COLO829 (cell line): ENCODE measurements around the gene RASAL3.
"Not testable (repeated sequence)": the region's sequence is repeated elsewhere in the genome, so short reads cannot be mapped to it uniquely, and the experiment has no call there.

Source experiments
- DNase-seq: peaks from one replicate; pipeline ENCODE4 v3.0.0; 2012; ENCODE audit warnings: low spot score

RASAL3 gene

GRCh38 chr19:15464394-15465385, at the start of gene RASAL3:
Gene RASAL3 (minus strand): TSS chr19:15464544. CDS start chr19:15464358, 186 bp downstream.
- no peak for DNase-seq

GRCh38 chr19:15511671-15512424, 47.5 kb upstream of the RASAL3 start:
- no peak for DNase-seq

- no peak for DNase-seq
Observed at GRCh38 chr19:15508035-15508710, 43.8 kb upstream of the RASAL3 start, which contains the start of gene CYP4F22. Gene CYP4F22 (plus strand): TSS chr19:15508525. CDS start chr19:15525337, 16,812 bp downstream.

GRCh38 chr19:15507068-15508034, 43.0 kb upstream of the RASAL3 start:
- DNase-seq, result no peak

- DNase-seq, result no peak
Observed at GRCh38 chr19:15506074-15506571, 41.8 kb upstream of the RASAL3 start.

- no peak for DNase-seq
Observed at GRCh38 chr19:15502264-15502663, 37.9 kb upstream of the RASAL3 start.

GRCh38 chr19:15501596-15501995, 37.3 kb upstream of the RASAL3 start:
- DNase-seq, result no peak

- peak; percentile 13 for DNase-seq
Observed at GRCh38 chr19:15498910-15499309, 34.6 kb upstream of the RASAL3 start.

- no peak for DNase-seq
Observed at GRCh38 chr19:15498156-15498858, 34.0 kb upstream of the RASAL3 start.

- DNase-seq, result no peak
Observed at GRCh38 chr19:15495151-15495550, 30.8 kb upstream of the RASAL3 start.

GRCh38 chr19:15488489-15489226, 24.3 kb upstream of the RASAL3 start:
- no peak for DNase-seq

- DNase-seq, result no peak
Observed at GRCh38 chr19:15487038-15487437, 22.7 kb upstream of the RASAL3 start.

- not testable (repeated sequence) for DNase-seq
Observed at GRCh38 chr19:15485768-15486167, 21.4 kb upstream of the RASAL3 start.

- DNase-seq, result not testable (repeated sequence)
Observed at GRCh38 chr19:15480996-15481395, 16.7 kb upstream of the RASAL3 start.

GRCh38 chr19:15479391-15480345, 15.3 kb upstream of the RASAL3 start, which contains the start of gene PGLYRP2:
Gene PGLYRP2 (minus strand): TSS chr19:15479501. CDS start chr19:15479371, 130 bp downstream.
- no peak for DNase-seq

- no peak for DNase-seq
Observed at GRCh38 chr19:15476325-15476724, 12.0 kb upstream of the RASAL3 start.

- no peak for DNase-seq
Observed at GRCh38 chr19:15475611-15476010, 11.3 kb upstream of the RASAL3 start.

- no peak for DNase-seq
Observed at GRCh38 chr19:15475169-15475568, 10.8 kb upstream of the RASAL3 start.
